Measurements from ENCODE around the gene POLD3.
"Not testable (repeated sequence)": the region's sequence is repeated elsewhere in the genome, so short reads cannot be mapped to it uniquely, and the experiment has no call there.

Gene POLD3

GRCh38 chr11:74636630-74637184, 44.3 kb downstream of the POLD3 start:
- DNase-seq (ENCODE audit: low read depth in 2 of 2) = peak; percentile 67 to 69

GRCh38 chr11:74637700-74638099, 45.3 kb downstream of the POLD3 start:
- no peak for DNase-seq (ENCODE audit: low read depth in 2 of 2)

DNA sequence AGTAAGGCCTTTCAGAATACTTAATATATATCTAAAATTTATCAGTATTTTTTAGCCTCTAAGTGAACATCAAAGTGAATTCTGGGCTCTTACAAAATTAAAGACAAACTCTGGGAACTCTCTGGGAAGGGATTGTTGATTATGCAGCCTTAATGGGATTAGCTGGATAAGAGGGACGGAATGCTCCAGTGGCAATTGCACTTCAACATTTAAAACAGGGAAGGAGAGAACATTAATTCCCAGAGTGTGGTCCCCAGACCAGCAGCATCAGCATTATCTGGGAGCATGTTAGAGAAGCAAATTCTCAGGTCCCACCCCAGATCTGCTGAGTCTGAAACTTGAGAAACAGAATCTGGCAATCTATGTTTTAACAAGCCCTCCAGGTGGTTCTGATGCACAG, 46.5 kb downstream of the POLD3 start:
- no peak for DNase-seq (ENCODE audit: low read depth in 2 of 2)

GRCh38 chr11:74639533-74639932, 47.2 kb downstream of the POLD3 start:
- no peak for DNase-seq (ENCODE audit: low read depth in 2 of 2)

DNA sequence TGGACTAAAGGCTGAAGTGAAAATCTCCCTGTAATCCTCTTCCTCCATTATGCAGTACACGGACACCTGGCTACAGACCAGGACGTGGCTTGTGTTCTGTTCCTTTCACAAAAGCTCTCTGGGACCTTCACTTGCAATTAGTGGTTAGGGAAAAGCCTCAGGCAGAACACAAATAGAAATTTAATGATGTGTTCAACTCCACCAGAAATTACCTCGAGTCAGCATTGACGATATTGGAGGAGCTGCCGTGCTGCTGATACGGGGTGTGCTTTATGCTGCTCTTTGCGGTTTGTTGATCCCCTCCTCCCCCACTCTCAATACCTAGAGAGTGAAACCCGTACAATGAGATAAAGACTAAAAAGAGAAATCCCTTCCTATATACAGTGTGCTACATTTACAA, 48.9 kb downstream of the POLD3 start:
- DNase-seq (ENCODE audit: low read depth in 2 of 2) = no peak

DNA sequence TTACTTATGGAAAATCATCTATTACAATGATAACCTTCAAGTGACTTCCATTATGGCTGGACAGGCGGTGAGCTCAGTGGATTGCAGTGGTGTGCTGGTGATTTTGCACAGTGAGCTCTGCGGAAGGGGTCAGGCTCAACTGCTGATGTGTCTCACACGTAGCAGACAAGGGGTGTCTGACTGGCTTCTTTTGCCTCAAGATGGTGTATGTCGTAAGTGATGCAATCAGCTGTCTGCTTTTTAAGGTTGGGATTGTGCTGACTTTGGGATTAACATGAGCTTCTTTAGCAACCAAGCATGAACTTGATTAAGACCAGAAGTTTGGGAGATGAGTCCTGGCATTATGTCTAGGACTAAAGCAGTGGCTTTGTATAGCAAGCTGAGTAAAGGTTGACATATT, 49.5 kb downstream of the POLD3 start:
- no peak for DNase-seq (ENCODE audit: low read depth in 2 of 2)

DNA sequence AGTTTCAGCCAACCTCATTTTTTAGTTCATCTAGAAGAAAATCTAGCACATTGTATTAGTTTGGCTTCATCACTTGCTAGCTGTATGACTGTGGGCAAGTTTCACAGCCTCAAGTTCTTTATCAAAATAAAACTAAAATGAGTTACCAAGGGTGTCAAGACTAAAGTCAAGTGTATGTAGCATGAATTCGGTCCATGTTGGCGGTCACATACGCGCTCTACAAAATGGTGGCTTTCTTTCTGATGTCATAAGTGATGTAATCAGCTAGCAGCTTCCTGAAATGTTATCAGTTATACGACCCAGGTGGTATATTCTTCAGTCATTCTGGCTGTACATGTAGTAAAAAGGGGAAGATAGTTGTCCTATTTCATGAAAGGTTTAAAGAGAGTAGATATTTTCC, 50.5 kb downstream of the POLD3 start:
- no peak for DNase-seq (ENCODE audit: low read depth in 2 of 2)

GRCh38 chr11:74644081-74644480, 51.7 kb downstream of the POLD3 start:
- DNase-seq (ENCODE audit: low read depth in 2 of 2) = no peak

DNA sequence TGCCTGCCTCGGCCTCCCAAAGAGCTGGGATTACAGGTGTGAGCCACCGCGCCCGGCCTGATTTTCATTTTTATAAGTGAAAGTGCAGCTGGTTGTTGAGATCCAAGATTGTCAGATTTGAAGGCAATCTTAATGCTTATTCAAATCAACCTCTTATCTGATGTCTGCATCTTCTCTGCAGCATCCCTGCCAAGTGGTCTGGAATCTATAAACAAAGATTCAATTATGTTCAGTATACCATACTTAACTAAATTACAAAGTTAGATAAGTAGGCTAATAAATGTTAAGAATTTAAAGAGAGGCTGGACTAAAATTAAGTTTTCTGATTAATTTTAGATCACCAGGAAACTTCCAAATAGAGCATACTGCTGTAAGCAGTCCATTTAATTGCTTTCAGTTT, 53.8 kb downstream of the POLD3 start:
- no peak for DNase-seq (ENCODE audit: low read depth in 2 of 2)

DNA sequence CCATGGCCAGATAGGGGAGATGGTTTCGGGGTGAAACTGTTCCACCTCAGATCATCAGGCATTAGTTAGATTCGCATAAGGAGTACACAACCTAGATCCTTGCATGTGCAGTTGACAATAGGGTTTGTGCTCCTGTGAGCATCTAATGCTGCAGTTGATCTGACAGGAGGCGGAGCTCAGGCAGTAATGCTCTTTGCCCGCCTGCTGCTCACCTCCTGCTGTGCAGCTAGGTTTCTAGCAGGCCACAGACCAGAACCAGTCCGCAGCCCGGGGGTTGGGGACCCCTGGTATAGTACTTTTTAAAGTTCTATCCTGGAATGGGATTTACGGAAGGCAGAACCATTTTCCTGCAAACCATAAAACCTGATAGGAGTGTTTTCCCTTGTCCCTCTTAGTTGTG, 54.6 kb downstream of the POLD3 start:
- no peak for DNase-seq (ENCODE audit: low read depth in 2 of 2)

DNA sequence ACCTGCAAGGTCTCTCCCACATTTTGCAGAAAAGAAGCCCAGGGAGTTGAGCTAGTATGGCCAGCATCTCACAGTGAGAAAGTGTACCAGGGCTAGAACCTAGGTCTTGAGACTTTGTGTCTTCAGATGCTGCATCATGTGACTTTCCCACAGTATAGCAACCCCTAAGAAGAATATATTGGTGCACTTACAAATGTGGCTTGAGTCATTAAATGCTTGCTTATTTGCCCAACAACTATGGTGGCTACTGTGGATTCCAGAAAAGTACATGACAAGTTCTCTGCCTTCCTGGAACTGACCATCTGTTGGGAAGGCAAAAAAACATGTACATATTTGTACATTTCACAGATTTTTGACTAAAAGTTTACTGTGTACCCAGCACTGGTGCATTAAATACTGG, 55.0 kb downstream of the POLD3 start:
- DNase-seq (ENCODE audit: low read depth in 2 of 2) = no peak

DNA sequence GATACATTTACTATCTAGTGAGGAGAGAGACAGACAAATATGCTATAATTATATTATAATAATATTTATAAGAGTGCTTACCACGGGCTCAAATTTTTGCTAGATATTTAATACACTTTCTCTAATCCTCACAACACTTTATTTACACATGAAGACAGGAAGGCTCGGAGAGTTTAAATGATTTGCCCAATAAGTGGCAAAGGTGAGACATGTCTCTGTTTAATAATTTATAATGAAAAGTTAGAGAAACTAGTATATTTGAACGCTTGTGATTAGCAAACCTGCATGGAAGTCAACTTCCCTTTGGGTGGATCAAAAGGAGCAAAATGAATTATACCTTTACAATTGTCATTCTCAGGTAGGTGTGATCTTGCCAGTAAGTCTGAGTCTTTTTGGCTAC, 55.4 kb downstream of the POLD3 start:
- no peak for DNase-seq (ENCODE audit: low read depth in 2 of 2)

DNA sequence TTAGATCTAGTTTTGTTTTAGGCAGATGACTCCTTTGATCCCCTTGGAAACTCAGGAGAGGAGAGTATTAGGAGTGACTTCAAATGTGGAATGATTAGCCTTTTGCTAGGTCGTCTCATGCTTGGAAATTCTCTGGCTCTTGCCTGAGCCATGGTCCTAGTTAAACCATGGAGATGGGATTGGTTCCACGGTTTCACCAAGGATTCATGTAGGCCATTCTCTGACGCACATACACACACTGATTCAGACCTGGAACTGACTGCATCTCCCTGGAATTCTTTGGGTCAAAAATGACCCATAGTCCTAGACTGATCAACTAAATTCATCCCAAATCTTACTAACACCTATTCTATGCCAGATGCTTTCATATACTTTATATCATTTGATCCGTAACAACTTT, 56.5 kb downstream of the POLD3 start:
- DNase-seq (ENCODE audit: low read depth in 2 of 2) = no peak

GRCh38 chr11:74650498-74650897, 58.1 kb downstream of the POLD3 start:
- no peak for DNase-seq (ENCODE audit: low read depth in 2 of 2)

DNA sequence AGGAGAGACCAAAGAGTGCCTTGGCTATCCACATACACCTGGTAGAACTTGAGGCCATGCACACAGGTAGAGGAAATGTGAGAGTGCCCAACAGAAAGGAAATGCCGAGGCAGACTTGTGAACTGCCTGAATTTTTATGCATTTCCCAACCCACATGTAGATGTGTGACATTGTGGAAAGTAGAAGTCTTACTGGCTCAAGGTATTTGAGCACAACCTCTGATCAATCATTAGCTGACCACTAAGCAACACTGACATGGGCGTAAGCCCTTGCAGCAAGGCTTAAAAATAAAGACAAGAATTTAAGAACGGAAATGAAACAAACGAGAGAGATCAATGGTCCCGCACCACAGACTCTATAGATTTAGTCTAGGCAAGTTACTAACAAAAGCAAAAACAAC, 62.6 kb downstream of the POLD3 start:
- no peak for DNase-seq (ENCODE audit: low read depth in 2 of 2)

DNA sequence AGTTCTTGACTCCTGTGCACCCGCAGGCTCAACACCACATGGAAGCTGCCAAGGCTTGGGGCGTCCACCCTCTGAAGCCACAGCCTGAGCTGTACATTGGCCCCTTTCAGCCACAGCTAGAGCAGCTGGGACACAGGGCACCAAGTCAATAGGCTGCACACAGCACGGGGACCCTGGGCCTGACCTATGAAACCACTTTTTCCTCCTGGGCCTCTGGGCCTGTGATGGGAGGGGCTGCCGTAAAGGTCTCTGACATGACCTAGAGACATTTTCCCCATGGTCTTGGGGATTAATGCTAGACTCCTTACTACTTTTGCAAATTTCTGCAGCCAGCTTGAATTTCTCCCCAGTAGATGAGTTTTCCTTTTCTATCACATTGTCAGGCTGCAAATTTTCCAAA, 66.7 kb downstream of the POLD3 start:
- not testable (repeated sequence) for DNase-seq (ENCODE audit: low read depth in 2 of 2)

GRCh38 chr11:74662487-74663103, 70.2 kb downstream of the POLD3 start:
- no peak for DNase-seq (ENCODE audit: low read depth in 2 of 2)

GRCh38 chr11:74663315-74663714, 70.9 kb downstream of the POLD3 start:
- no peak for DNase-seq (ENCODE audit: low read depth in 2 of 2)

DNA sequence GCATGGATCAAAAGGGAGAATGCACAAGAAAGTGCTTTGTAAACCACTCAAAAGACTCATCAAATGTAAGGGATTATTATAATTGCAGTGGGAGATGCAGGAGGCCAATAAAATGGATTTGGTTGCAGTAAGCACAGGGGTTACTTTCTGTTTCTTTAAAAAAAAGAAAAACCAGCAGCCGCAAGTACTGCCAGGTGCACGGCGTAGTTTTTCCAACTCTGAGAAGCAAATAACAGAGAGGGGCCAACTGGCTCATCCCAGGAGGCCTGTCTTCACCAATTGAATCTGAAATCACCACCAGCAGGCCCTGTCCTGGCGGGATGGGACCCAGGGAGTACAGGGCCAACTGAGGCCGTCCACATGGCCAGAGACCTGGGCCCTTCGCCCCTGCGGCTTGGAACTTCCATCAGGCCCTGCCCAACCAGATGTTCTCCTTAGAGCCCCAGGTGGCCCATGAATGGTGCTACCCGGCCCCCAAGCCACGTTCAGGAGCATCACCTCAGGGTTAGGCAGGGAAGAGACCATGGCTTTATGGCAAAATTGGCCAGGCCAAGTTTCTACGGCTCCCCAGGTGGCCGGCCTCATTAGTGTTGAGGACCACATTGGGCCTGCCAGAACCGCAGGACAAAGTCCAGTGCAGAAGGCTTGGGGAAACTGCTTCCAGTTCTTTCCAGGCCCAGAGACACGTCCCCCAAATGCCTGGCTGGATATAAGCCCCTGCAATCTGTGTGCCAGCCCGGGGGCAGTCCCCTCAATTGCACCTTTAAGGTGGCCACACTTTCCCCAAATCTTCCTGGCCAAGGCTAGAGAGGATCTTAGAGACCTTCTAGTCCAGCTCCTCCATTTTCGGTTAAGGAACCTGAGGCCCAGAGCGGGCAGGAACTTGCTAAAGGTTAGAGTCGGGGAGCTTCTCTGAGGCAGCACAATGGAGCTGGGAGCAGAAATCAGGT, 77.1 kb downstream of the POLD3 start:
- no peak for DNase-seq (ENCODE audit: low read depth in 2 of 2)

- DNase-seq (ENCODE audit: low read depth in 2 of 2) = no peak
Observed at GRCh38 chr11:74670171-74670570, 77.8 kb downstream of the POLD3 start.

DNA sequence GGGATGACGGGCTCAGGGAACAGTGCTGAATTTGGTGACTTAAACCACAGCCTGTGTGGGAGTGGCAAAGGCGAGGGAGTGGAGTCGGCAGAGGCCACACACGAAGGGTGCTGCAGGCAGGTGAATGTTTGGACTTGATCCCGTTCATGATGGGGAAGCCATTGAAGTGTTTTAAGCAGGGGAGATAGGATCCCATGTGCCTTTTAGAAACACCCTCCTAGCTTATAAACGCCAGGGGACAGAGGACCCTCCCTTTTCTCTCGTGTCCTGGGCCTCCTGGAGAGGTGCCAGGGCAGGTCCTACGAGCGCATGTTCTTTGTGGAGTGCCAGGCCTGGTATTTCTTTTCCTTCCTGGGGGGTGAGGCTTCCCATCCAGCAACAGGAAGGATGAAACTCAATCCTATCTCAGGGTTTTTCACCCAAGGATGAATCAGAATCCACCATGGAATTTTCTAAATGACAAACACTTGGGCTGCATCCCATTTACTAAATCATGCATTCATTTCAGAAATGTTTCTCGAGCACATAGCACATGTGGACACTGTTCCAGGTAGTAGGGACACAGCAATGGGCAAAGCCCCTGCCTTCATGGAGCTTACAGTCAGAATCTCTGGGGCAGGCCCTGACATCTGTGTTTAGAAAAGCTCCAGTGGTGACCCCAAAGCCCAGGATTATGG, 79.3 kb downstream of the POLD3 start:
- peak; percentile 56 to 57 for DNase-seq (ENCODE audit: low read depth in 2 of 2)

DNA sequence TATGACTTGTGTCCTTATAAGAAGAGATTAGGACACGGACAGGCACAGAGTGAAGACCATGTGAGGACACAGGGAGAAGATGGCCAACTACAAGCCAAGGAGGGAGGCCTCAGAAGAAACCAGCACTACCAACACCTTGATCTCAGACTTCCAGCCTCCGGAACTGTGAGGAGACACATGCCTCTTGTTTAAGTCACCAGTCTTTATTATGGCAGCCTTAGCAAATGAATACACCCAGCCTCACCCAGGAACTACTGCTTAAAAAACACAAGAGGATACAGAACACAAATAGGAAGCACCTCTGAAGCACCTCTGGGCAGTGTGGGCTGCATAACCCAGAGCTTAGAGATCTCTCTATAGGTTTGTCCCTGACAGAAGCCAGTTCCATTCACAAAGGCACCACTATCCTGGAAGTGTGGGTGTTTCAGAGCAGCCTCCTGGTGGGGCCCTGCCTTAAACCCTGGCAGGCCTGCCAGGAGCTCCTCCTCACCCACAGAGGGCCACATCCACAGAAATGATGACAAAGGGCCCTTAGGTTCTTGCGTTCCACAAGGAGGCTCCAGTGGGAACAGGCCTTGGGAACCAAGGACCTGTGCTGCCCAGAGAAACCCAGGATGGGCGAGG, 80.1 kb downstream of the POLD3 start:
- DNase-seq (ENCODE audit: low read depth in 2 of 2) = no peak

Data from fibroblast of skin of left quadriceps (primary cell).